ENCODE data around the gene CELA2A.

Gene CELA2A

GRCh38 chr1:15411593-15412137 lies 44.9 kb upstream of the CELA2A start:
- H3K4me1 ChIP-seq (ENCODE audit: insufficient read depth, low read length, poor library complexity, severe bottlenecking): peaks cover 51% of the 10 kb centered on the region
- H3K9ac ChIP-seq (ENCODE audit: low read depth, low read length, poor library complexity, severe bottlenecking): peak overlapping the region; percentile 85
- TF ChIP-seq, protein P1, sequence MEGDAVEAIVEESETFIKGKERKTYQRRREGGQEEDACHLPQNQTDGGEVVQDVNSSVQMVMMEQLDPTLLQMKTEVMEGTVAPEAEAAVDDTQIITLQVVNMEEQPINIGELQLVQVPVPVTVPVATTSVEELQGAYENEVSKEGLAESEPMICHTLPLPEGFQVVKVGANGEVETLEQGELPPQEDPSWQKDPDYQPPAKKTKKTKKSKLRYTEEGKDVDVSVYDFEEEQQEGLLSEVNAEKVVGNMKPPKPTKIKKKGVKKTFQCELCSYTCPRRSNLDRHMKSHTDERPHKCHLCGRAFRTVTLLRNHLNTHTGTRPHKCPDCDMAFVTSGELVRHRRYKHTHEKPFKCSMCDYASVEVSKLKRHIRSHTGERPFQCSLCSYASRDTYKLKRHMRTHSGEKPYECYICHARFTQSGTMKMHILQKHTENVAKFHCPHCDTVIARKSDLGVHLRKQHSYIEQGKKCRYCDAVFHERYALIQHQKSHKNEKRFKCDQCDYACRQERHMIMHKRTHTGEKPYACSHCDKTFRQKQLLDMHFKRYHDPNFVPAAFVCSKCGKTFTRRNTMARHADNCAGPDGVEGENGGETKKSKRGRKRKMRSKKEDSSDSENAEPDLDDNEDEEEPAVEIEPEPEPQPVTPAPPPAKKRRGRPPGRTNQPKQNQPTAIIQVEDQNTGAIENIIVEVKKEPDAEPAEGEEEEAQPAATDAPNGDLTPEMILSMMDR (conservative IDR thresholded peaks at IDR 0.05; ENCODE audit: low read length): no peak
- no peak for TF ChIP-seq EZH2phosphoT487 (IDR thresholded peaks at IDR 0.05; ENCODE audit: borderline replicate concordance)
- no peak overlapping the region for H2AFZ ChIP-seq (ENCODE audit: low read length)
- no peaks in the 10 kb centered on the region for H3K9me3 ChIP-seq (ENCODE audit: insufficient read depth, low read depth, low read length)
- peaks cover 50% of the 10 kb centered on the region for H4K20me1 ChIP-seq (ENCODE audit: insufficient read depth, low read length, poor library complexity, severe bottlenecking)
- H3K4me3 ChIP-seq (ENCODE audit: low read length, poor library complexity, severe bottlenecking): peak overlapping the region; percentile 94
- peaks cover 5% of the 10 kb centered on the region; the same call in 1 of the 2 replicates for H3F3A ChIP-seq (ENCODE audit: low read depth)
- no peaks in the 10 kb centered on the region for H3K9me2 ChIP-seq (replicated peaks; ENCODE audit: low read depth, low read length)
- no peaks in the 10 kb centered on the region for H3K27me3 ChIP-seq (ENCODE audit: insufficient read depth, low read length, poor library complexity, severe bottlenecking)
- peak overlapping the region; percentile 97 for H3K4me2 ChIP-seq (ENCODE audit: low read depth, low read length, poor library complexity, severe bottlenecking)
- no peaks in the 10 kb centered on the region for H3K36me3 ChIP-seq (ENCODE audit: insufficient read depth, low read length)
- H3K79me2 ChIP-seq (ENCODE audit: insufficient read depth, low read length): peaks cover 57% of the 10 kb centered on the region

GRCh38 chr1:15412175-15412800 lies 44.2 kb upstream of the CELA2A start:
- Histone ChIP-seq H3K36me3 (ENCODE audit: insufficient read depth, low read length) (no peaks in the 10 kb centered on the region), H3K4me2 (ENCODE audit: low read depth, low read length, poor library complexity, severe bottlenecking) (peak overlapping the region; percentile 97), H3K79me2 (ENCODE audit: insufficient read depth, low read length) (peaks cover 57% of the 10 kb centered on the region), H3K9ac (ENCODE audit: low read depth, low read length, poor library complexity, severe bottlenecking) (peak overlapping the region; percentile 85), H3K27me3 (ENCODE audit: insufficient read depth, low read length, poor library complexity, severe bottlenecking) (no peaks in the 10 kb centered on the region), H3K9me3 (ENCODE audit: insufficient read depth, low read depth, low read length) (no peaks in the 10 kb centered on the region), H2AFZ (ENCODE audit: low read length) (no peak overlapping the region), H4K20me1 (ENCODE audit: insufficient read depth, low read length, poor library complexity, severe bottlenecking) (peaks cover 56% of the 10 kb centered on the region), H3F3A (ENCODE audit: low read depth) (peaks cover 9% of the 10 kb centered on the region; the same call in 1 of the 2 replicates), H3K9me2 (replicated peaks; ENCODE audit: low read depth, low read length) (no peaks in the 10 kb centered on the region), H3K4me1 (ENCODE audit: insufficient read depth, low read length, poor library complexity, severe bottlenecking) (peaks cover 57% of the 10 kb centered on the region), H3K4me3 (ENCODE audit: low read length, poor library complexity, severe bottlenecking) (peak overlapping the region; percentile 94)
- no peak for TF ChIP-seq EZH2phosphoT487 (IDR thresholded peaks at IDR 0.05; ENCODE audit: borderline replicate concordance)
- TF ChIP-seq, protein P1 (conservative IDR thresholded peaks at IDR 0.05; ENCODE audit: low read length): no peak

GRCh38 chr1:15412843-15413242 lies 43.7 kb upstream of the CELA2A start:
- peak overlapping the region; percentile 97 for H3K4me2 ChIP-seq (ENCODE audit: low read depth, low read length, poor library complexity, severe bottlenecking)
- H3K9me2 ChIP-seq (replicated peaks; ENCODE audit: low read depth, low read length): no peaks in the 10 kb centered on the region
- H3K79me2 ChIP-seq (ENCODE audit: insufficient read depth, low read length): peaks cover 57% of the 10 kb centered on the region
- H3K4me1 ChIP-seq (ENCODE audit: insufficient read depth, low read length, poor library complexity, severe bottlenecking): peaks cover 62% of the 10 kb centered on the region
- peaks cover 62% of the 10 kb centered on the region for H4K20me1 ChIP-seq (ENCODE audit: insufficient read depth, low read length, poor library complexity, severe bottlenecking)
- H3K36me3 ChIP-seq (ENCODE audit: insufficient read depth, low read length): no peaks in the 10 kb centered on the region
- TF ChIP-seq EZH2phosphoT487 (IDR thresholded peaks at IDR 0.05; ENCODE audit: borderline replicate concordance): no peak
- TF ChIP-seq, protein P1 (conservative IDR thresholded peaks at IDR 0.05; ENCODE audit: low read length): no peak
- H2AFZ ChIP-seq (ENCODE audit: low read length): no peak overlapping the region
- H3F3A ChIP-seq (ENCODE audit: low read depth): peaks cover 10% of the 10 kb centered on the region; the same call in 1 of the 2 replicates
- H3K9me3 ChIP-seq (ENCODE audit: insufficient read depth, low read depth, low read length): no peaks in the 10 kb centered on the region
- H3K9ac ChIP-seq (ENCODE audit: low read depth, low read length, poor library complexity, severe bottlenecking): peak overlapping the region; percentile 85
- H3K4me3 ChIP-seq (ENCODE audit: low read length, poor library complexity, severe bottlenecking): peak overlapping the region; percentile 94
- H3K27me3 ChIP-seq (ENCODE audit: insufficient read depth, low read length, poor library complexity, severe bottlenecking): no peaks in the 10 kb centered on the region
